ENCODE measurements around the gene RELA.

GRCh38 chr11:65700399-65700798, 37.7 kb upstream of the RELA start:
- TF ChIP-seq POLR2AphosphoS5 (IDR thresholded peaks at IDR 0.05; ENCODE audit: low read depth, low read length) (no peak), CTCF (IDR thresholded peaks at IDR 0.05) (no peak), SMC3 (IDR thresholded peaks at IDR 0.05; ENCODE audit: low read depth, low read length) (no peak), RCOR1 (IDR thresholded peaks at IDR 0.05; ENCODE audit: low read length) (no peak), JUND (IDR thresholded peaks at IDR 0.05) (no peak)
